Measurements from ENCODE around the gene NPB.

Gene NPB

DNA sequence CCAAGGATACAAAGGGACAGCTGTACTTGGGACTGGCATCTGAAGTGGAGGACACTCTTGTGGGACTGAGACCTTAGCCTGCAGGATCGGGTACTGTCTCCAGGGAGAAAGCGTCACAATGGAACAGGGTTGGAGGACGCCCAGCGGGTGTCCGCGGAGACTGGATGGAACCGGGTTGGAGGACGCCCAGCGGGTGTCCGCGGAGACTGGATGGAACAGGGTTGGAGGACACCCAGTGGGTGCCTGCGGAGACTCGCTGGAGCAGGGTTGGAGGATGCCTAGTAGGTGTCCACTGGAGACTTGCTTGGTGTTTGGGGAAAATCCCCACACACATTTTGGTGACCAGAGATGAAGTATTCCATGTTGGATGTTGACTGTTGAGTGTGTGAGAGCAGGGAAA, 45.2 kb downstream of the NPB start, which contains the start of gene MYADML2:
Gene MYADML2, minus strand, starts transcription at position 45 of the 400 bp plus-strand sequence. CDS start 5,492 bp downstream, outside the sequence.
- no peak for DNase-seq

DNA sequence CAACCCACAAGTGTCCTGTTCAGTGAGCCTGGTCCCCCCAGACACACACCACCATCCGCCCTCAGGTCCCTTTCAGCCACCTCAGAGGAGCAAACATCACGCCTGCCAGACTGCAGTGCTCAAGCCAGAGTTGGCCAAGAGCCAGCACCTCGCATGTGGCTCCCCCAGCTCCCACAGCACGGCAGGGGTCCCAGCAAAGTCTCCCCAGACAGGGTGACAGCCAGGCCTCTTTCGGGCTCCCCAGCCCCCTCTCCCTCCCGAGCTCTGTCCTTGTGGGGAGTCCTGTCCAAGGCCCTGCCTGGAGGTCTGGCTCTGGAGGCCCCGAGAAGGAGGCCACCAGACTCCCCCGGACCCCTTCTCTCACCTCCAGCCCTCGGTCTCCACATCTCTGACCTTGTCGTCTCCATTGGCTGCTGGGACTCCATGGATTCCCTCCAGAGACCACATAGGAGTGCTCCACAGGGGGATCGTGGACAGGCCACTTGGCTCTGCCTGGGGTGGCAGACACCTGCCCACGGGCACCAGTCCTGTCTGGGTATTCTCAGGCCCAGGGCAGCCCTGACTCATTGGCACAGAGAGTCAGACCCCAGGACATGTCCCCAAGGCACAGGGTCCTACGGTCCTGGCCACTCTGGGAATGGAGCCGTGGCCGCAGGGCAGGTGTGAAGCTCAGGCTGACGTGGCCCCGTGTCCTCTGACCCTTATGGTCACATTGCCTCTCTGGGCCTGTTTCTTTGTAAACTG, 46.8 kb downstream of the NPB start:
- no peak for DNase-seq

DNA sequence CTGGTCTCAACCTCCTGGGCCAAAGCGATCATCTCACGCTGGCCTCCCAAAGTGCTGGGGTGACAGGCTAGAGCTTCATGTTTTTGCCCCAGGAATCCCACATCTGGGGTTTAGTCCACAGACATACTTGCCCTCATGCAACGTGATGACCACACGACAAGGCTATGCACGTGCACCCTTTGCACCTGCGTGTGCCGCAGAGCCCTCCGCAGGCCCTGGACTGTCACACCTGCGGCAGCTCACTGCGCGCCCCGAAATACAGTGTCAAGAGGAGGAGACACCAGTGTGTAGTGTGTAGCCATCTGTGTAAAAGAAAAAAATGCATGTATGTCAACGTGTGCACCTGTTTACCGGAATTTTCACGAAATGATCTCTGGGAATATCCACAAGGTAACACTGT, 48.5 kb downstream of the NPB start:
- no peak for DNase-seq

DNA sequence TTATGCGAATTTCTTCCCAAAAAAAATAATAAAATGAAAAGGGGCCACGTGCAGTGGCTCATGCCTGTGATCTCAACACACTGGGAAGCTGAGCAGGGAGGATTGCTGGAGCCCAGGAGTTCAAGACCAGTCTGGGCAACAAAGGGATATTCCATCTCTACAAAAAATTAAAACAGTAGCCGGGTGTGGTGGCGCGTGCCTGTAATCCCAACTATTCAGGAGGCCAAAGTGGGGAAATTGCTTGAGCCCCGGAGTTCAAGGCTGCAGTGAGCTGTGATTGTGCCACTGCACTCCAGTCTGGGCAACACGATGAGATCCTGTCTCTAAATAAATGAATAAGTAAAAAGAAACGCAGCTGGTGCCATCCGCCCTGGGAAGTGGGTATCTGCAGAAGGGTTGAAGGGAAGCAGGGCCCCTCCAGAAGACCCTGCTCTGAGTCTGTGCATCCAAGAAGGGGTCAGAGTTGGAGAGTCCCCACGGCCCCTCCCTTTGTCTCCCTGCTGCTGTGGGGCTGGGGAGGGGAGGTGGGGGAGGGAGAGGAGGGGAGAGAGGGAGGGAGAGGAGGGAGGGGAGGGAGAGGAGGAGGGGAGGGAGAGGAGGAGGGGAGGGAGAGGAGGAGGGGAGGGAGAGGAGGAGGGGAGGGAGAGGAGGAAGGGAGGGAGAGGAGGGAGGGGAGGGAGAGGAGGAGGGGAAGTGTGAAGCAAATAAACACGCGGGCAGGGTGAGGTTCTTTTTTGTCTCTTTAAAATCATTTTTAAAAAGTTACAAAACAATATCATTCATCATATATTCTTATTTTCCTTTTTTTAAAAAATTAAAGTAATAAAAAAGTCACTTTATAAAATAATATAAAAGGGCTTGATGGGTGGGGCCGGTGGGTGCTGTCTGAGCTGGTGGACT, 50.0 kb downstream of the NPB start:
- no peak for DNase-seq

All from MV-4-11 (cell line).